ENCODE results near the gene PPP2R5D. TPM values are rescaled to one million over a fixed set of nuclear protein-coding genes. Genes with fewer than 3 reads are reported as not detected.
"Not testable (repeated sequence)": the region's sequence is repeated elsewhere in the genome, so short reads cannot be mapped to it uniquely, and the experiment has no call there.

PPP2R5D gene
- polyA plus RNA-seq, 1 donor (not counting 4 experiments of a cell fraction or from before 2014, with no cell fraction given), result 49.6 TPM

DNA sequence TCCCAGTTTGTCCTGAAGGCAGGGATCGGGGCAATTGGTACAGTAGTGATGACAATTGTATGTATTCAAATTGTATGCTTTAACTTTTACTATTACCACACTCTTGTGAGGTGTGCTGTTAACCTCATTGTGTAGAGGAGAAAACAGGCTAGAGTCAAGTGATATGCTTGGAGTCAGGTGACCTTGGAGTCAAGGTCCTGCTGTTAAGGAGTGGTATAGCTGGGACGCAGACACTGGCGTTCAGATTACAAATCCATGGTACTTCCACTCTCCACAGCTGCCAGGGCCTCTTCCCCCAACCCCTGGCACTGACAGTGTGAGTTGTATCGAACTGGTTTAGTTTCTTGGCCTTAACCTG is 44.6 kb upstream of the PPP2R5D start:
- H3K4me3 ChIP-seq (ENCODE audit: control insufficient read depth in 2 of 3, extremely low read depth in 1 of 3, insufficient read depth in 2 of 3, low read depth in 1 of 3, low read length in 3 of 3), result no peak overlapping the region
- DNase-seq (ENCODE audit: low read depth, low spot score) (no peak), FAIRE-seq (no peak)
- H4K20me1 ChIP-seq (ENCODE audit: control insufficient read depth, extremely low read depth, insufficient read depth, low read length), result no peaks in the 10 kb centered on the region
- dilution Hi-C loops (cut with MboI; ENCODE audit: extremely low pct_ligation_motif_present, low sequenced_read_pairs), result no loop called here
- H3K36me3 ChIP-seq (ENCODE audit: control insufficient read depth in 2 of 2, extremely low read depth in 1 of 2, insufficient read depth in 2 of 2, low read length in 2 of 2), result peaks cover 23 to 25% of the 10 kb centered on the region in 2 experiments
- H3K79me2 ChIP-seq (ENCODE audit: control insufficient read depth, insufficient read depth, low read length), result no peaks in the 10 kb centered on the region
- no peaks in the 10 kb centered on the region for H3K4me1 ChIP-seq (ENCODE audit: control insufficient read depth, extremely low read depth, insufficient read depth, low read length)
- no peaks in the 10 kb centered on the region for H3K27me3 ChIP-seq (ENCODE audit: control insufficient read depth, extremely low read depth, insufficient read depth, low read length)
- no peak overlapping the region for H3K4me2 ChIP-seq (ENCODE audit: control insufficient read depth, extremely low read depth, insufficient read depth, low read depth, low read length)
- H3K27ac ChIP-seq (ENCODE audit: control insufficient read depth, insufficient read depth, low read length), result no peak overlapping the region
- no peaks in the 10 kb centered on the region for H3K9me1 ChIP-seq (ENCODE audit: control insufficient read depth, extremely low read depth, insufficient read depth, low read length)
- TF ChIP-seq, protein P1, sequence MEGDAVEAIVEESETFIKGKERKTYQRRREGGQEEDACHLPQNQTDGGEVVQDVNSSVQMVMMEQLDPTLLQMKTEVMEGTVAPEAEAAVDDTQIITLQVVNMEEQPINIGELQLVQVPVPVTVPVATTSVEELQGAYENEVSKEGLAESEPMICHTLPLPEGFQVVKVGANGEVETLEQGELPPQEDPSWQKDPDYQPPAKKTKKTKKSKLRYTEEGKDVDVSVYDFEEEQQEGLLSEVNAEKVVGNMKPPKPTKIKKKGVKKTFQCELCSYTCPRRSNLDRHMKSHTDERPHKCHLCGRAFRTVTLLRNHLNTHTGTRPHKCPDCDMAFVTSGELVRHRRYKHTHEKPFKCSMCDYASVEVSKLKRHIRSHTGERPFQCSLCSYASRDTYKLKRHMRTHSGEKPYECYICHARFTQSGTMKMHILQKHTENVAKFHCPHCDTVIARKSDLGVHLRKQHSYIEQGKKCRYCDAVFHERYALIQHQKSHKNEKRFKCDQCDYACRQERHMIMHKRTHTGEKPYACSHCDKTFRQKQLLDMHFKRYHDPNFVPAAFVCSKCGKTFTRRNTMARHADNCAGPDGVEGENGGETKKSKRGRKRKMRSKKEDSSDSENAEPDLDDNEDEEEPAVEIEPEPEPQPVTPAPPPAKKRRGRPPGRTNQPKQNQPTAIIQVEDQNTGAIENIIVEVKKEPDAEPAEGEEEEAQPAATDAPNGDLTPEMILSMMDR (optimal IDR thresholded peaks at IDR 0.05 in 1 of 3, IDR thresholded peaks at IDR 0.05 in 1 of 3, conservative IDR thresholded peaks at IDR 0.05 in 1 of 3; ENCODE audit: extremely low read depth in 1 of 3, insufficient read depth in 2 of 3, low read length in 3 of 3), result no peak
- no peak overlapping the region for H2AFZ ChIP-seq (ENCODE audit: control insufficient read depth, low read length)
- H3K9ac ChIP-seq (ENCODE audit: control insufficient read depth, extremely low read depth, insufficient read depth, low read length), result no peak overlapping the region
- no peaks in the 10 kb centered on the region for H3K9me3 ChIP-seq (ENCODE audit: control insufficient read depth, low read depth, low read length)

DNA sequence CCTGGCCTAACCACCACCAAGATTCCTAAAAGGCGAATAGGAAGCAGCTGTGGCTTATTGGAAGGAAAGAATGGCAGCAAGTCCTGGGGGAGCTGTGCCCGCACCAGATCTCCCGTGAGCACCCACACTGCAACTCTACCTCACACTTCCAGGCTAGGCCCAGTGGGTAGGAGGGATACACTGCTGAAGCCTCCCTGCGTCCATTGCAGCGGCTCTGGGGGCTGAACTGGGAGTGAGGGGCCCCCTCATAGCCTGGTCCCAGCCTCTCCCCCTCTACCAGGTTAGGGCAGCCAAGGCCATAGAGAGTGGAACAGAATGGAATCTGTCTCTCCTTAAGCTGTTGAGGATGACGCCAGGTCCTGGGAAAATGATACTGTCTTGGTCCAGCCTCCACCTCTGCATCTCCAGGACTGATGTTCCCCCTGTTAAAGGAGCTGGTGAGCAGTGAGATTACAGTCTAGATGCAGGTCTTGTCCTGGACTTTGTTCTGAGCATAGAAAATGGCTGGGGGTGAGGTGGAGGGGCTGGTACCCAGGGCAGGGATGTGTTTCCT is 43.8 kb upstream of the PPP2R5D start:
- H3K9ac ChIP-seq (ENCODE audit: control insufficient read depth, extremely low read depth, insufficient read depth, low read length), result no peak overlapping the region
- TF ChIP-seq, protein P1 (optimal IDR thresholded peaks at IDR 0.05 in 1 of 3, IDR thresholded peaks at IDR 0.05 in 1 of 3, conservative IDR thresholded peaks at IDR 0.05 in 1 of 3; ENCODE audit: extremely low read depth in 1 of 3, insufficient read depth in 2 of 3, low read length in 3 of 3), result no peak
- no peak for TF ChIP-seq EZH2 (IDR thresholded peaks at IDR 0.05; ENCODE audit: low read length)
- no peak for FAIRE-seq
- H3K27ac ChIP-seq (ENCODE audit: control insufficient read depth, insufficient read depth, low read length), result no peak overlapping the region
- no peaks in the 10 kb centered on the region for H3K9me3 ChIP-seq (ENCODE audit: control insufficient read depth, low read depth, low read length)
- no peaks in the 10 kb centered on the region for H3K9me1 ChIP-seq (ENCODE audit: control insufficient read depth, extremely low read depth, insufficient read depth, low read length)
- no peaks in the 10 kb centered on the region for H3K4me1 ChIP-seq (ENCODE audit: control insufficient read depth, extremely low read depth, insufficient read depth, low read length)
- dilution Hi-C loops (cut with MboI; ENCODE audit: extremely low pct_ligation_motif_present, low sequenced_read_pairs), result no loop called here
- no peak overlapping the region for H3K4me3 ChIP-seq (ENCODE audit: control insufficient read depth in 2 of 3, extremely low read depth in 1 of 3, insufficient read depth in 2 of 3, low read depth in 1 of 3, low read length in 3 of 3)
- no peak overlapping the region for H2AFZ ChIP-seq (ENCODE audit: control insufficient read depth, low read length)
- H3K36me3 ChIP-seq (ENCODE audit: control insufficient read depth in 2 of 2, extremely low read depth in 1 of 2, insufficient read depth in 2 of 2, low read length in 2 of 2), result peaks cover 21% of the 10 kb centered on the region in 2 experiments
- H3K27me3 ChIP-seq (ENCODE audit: control insufficient read depth, extremely low read depth, insufficient read depth, low read length), result no peaks in the 10 kb centered on the region
- no peaks in the 10 kb centered on the region for H3K79me2 ChIP-seq (ENCODE audit: control insufficient read depth, insufficient read depth, low read length)
- no peaks in the 10 kb centered on the region for H4K20me1 ChIP-seq (ENCODE audit: control insufficient read depth, extremely low read depth, insufficient read depth, low read length)
- DNase-seq (ENCODE audit: low read depth, low spot score), result no peak
- no peak overlapping the region for H3K4me2 ChIP-seq (ENCODE audit: control insufficient read depth, extremely low read depth, insufficient read depth, low read depth, low read length)

DNA sequence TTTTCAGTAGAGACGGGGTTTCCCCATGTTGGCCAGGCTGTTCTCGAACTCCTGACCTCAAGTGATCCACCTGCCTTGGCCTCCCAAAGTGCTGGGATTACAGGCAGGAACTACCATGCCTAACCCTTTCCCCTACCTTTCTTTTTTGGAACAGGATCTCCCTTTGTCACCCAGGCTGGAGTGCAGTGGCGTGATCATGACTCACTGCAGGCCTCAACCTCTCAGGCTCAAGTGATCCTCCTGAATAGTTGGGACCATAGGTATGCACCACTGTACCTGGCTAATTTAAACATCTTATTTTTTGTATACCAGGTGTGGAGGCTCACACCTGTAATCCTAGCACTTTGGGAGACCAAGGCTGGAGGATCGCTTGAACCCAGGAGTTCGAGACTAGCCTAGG is 43.0 kb upstream of the PPP2R5D start:
- H3K9me1 ChIP-seq (ENCODE audit: control insufficient read depth, extremely low read depth, insufficient read depth, low read length); H4K20me1 ChIP-seq (ENCODE audit: control insufficient read depth, extremely low read depth, insufficient read depth, low read length); FAIRE-seq; H3K79me2 ChIP-seq (ENCODE audit: control insufficient read depth, insufficient read depth, low read length); H3K9me3 ChIP-seq (ENCODE audit: control insufficient read depth, low read depth, low read length); H3K27me3 ChIP-seq (ENCODE audit: control insufficient read depth, extremely low read depth, insufficient read depth, low read length); H3K4me3 ChIP-seq (ENCODE audit: control insufficient read depth in 2 of 3, extremely low read depth in 1 of 3, insufficient read depth in 2 of 3, low read depth in 1 of 3, low read length in 3 of 3); H2AFZ ChIP-seq (ENCODE audit: control insufficient read depth, low read length); H3K4me2 ChIP-seq (ENCODE audit: control insufficient read depth, extremely low read depth, insufficient read depth, low read depth, low read length); dilution Hi-C loops (cut with MboI; ENCODE audit: extremely low pct_ligation_motif_present, low sequenced_read_pairs); H3K27ac ChIP-seq (ENCODE audit: control insufficient read depth, insufficient read depth, low read length); H3K4me1 ChIP-seq (ENCODE audit: control insufficient read depth, extremely low read depth, insufficient read depth, low read length); H3K9ac ChIP-seq (ENCODE audit: control insufficient read depth, extremely low read depth, insufficient read depth, low read length); DNase-seq (ENCODE audit: low read depth, low spot score): not testable (repeated sequence)
- H3K36me3 ChIP-seq (ENCODE audit: control insufficient read depth in 2 of 2, extremely low read depth in 1 of 2, insufficient read depth in 2 of 2, low read length in 2 of 2), result peaks cover 16 to 17% of the 10 kb centered on the region in 2 experiments

Data from keratinocyte (primary cell).